Memory B cell (primary cell): ENCODE measurements around the gene DENND2A.
"Not testable (repeated sequence)": the region's sequence is repeated elsewhere in the genome, so short reads cannot be mapped to it uniquely, and the experiment has no call there.

Experiments
- ATAC-seq: fragments of 150-1000 bp; cut with Tn5 transposase; 2 replicates; pipeline ENCODE4 v1.10.0; 2021; ENCODE audit warnings: low read depth, mild to moderate bottlenecking, moderate library complexity
- DNase-seq, 2 donors: peaks; one replicate each; pipeline ENCODE4 v3.0.0; 2022; ENCODE audit warnings: low spot score in 2 of 2
- H3K27ac Mint-ChIP-seq: one replicate; pipeline ENCODE4 v1.8.0; 2022; ENCODE audit warnings: mild to moderate bottlenecking, moderate library complexity, mixed read lengths
- H3K27me3 Mint-ChIP-seq: one replicate; pipeline ENCODE4 v1.8.0; 2022; ENCODE audit warnings: mixed read lengths
- H3K36me3 Mint-ChIP-seq: one replicate; pipeline ENCODE4 v1.8.0; 2022; ENCODE audit warnings: mild to moderate bottlenecking, mixed read lengths
- H3K4me1 Mint-ChIP-seq: one replicate; pipeline ENCODE4 v1.8.0; 2022; ENCODE audit warnings: mixed read lengths
- H3K4me3 Mint-ChIP-seq: one replicate; pipeline ENCODE4 v1.8.0; 2022; ENCODE audit warnings: mild to moderate bottlenecking, moderate library complexity, mixed read lengths
- H3K9me3 Mint-ChIP-seq: one replicate; pipeline ENCODE4 v1.8.0; 2022; ENCODE audit warnings: mixed read lengths

The DENND2A gene

GRCh38 chr7:140645166-140645900 lies 4.7 kb upstream of the DENND2A start:
- Mint-ChIP-seq H3K27ac (no peak overlapping the region), H3K36me3 (peaks cover 8% of the 10 kb centered on the region), H3K27me3 (peaks cover 14% of the 10 kb centered on the region), H3K4me1 (peaks cover 13% of the 10 kb centered on the region), H3K4me3 (no peak overlapping the region), H3K9me3 (peaks cover 7% of the 10 kb centered on the region)
- no peak for DNase-seq
- ATAC-seq: no peak

GRCh38 chr7:140644761-140645160 lies 4.1 kb upstream of the DENND2A start:
- H3K27ac Mint-ChIP-seq, H3K4me3 Mint-ChIP-seq, H3K9me3 Mint-ChIP-seq, H3K36me3 Mint-ChIP-seq, DNase-seq, ATAC-seq: not testable (repeated sequence)
- peaks cover 17% of the 10 kb centered on the region for H3K27me3 Mint-ChIP-seq
- H3K4me1 Mint-ChIP-seq: peaks cover 16% of the 10 kb centered on the region

GRCh38 chr7:140643416-140643815 lies 2.8 kb upstream of the DENND2A start:
- Mint-ChIP-seq H3K27me3 (peaks cover 22% of the 10 kb centered on the region), H3K4me3 (no peak overlapping the region), H3K36me3 (peaks cover 8% of the 10 kb centered on the region), H3K9me3 (peaks cover 7% of the 10 kb centered on the region), H3K27ac (no peak overlapping the region), H3K4me1 (peaks cover 22% of the 10 kb centered on the region)
- DNase-seq (no peak), ATAC-seq (no peak)

GRCh38 chr7:140641524-140642195 lies 1.0 kb upstream of the DENND2A start:
- Mint-ChIP-seq H3K27me3 (peaks cover 30% of the 10 kb centered on the region), H3K4me3 (peak overlapping the region; percentile 67), H3K27ac (no peak overlapping the region), H3K36me3 (peaks cover 8% of the 10 kb centered on the region), H3K9me3 (peaks cover 7% of the 10 kb centered on the region), H3K4me1 (peaks cover 17% of the 10 kb centered on the region)
- no peak for ATAC-seq
- no peak for DNase-seq

- Mint-ChIP-seq H3K4me1 (peaks cover 15% of the 10 kb centered on the region), H3K27ac (no peak overlapping the region), H3K36me3 (peaks cover 8% of the 10 kb centered on the region), H3K4me3 (peak overlapping the region; percentile 84), H3K9me3 (peaks cover 7% of the 10 kb centered on the region), H3K27me3 (peaks cover 32% of the 10 kb centered on the region)
- peak in 1 of 2 donors; percentile 33 for DNase-seq
- ATAC-seq: peak; percentile 46
Observed at GRCh38 chr7:140640060-140640637, 464 bp downstream of the DENND2A start.

- peaks cover 15% of the 10 kb centered on the region for H3K4me1 Mint-ChIP-seq
- peaks cover 8% of the 10 kb centered on the region for H3K36me3 Mint-ChIP-seq
- ATAC-seq: no peak
- peaks cover 32% of the 10 kb centered on the region for H3K27me3 Mint-ChIP-seq
- DNase-seq: no peak
- peaks cover 7% of the 10 kb centered on the region for H3K9me3 Mint-ChIP-seq
- H3K27ac Mint-ChIP-seq: no peak overlapping the region
- peak overlapping the region; percentile 84 for H3K4me3 Mint-ChIP-seq
Observed at GRCh38 chr7:140639366-140640053, 1.1 kb downstream of the DENND2A start.

GRCh38 chr7:140638173-140638791 lies 2.3 kb downstream of the DENND2A start:
- Mint-ChIP-seq H3K27me3 (peaks cover 30% of the 10 kb centered on the region), H3K9me3 (peaks cover 5% of the 10 kb centered on the region), H3K36me3 (peaks cover 5% of the 10 kb centered on the region), H3K4me1 (peaks cover 15% of the 10 kb centered on the region), H3K4me3 (no peak overlapping the region), H3K27ac (no peak overlapping the region)
- no peak for ATAC-seq
- DNase-seq: no peak

GRCh38 chr7:140637400-140637799 lies 3.2 kb downstream of the DENND2A start:
- DNase-seq (no peak), ATAC-seq (no peak)
- Mint-ChIP-seq H3K36me3 (peaks cover 5% of the 10 kb centered on the region), H3K27me3 (peaks cover 31% of the 10 kb centered on the region), H3K4me3 (no peak overlapping the region), H3K9me3 (peaks cover 5% of the 10 kb centered on the region), H3K4me1 (peaks cover 15% of the 10 kb centered on the region), H3K27ac (no peak overlapping the region)

- Mint-ChIP-seq H3K9me3 (no peaks in the 10 kb centered on the region), H3K27me3 (peaks cover 25% of the 10 kb centered on the region), H3K4me1 (peaks cover 9% of the 10 kb centered on the region), H3K4me3 (no peak overlapping the region), H3K27ac (no peak overlapping the region), H3K36me3 (no peaks in the 10 kb centered on the region)
- no peak for ATAC-seq
- no peak for DNase-seq
Observed at GRCh38 chr7:140635816-140636215, 4.8 kb downstream of the DENND2A start.

GRCh38 chr7:140635345-140635744 lies 5.3 kb downstream of the DENND2A start:
- DNase-seq: no peak
- Mint-ChIP-seq H3K4me3 (no peak overlapping the region), H3K27ac (no peak overlapping the region), H3K27me3 (peaks cover 25% of the 10 kb centered on the region), H3K4me1 (peaks cover 9% of the 10 kb centered on the region), H3K36me3 (no peaks in the 10 kb centered on the region), H3K9me3 (no peaks in the 10 kb centered on the region)
- ATAC-seq: no peak

GRCh38 chr7:140631602-140632001 lies 9.0 kb downstream of the DENND2A start:
- ATAC-seq (no peak), DNase-seq (no peak)
- no peaks in the 10 kb centered on the region for H3K9me3 Mint-ChIP-seq
- H3K27me3 Mint-ChIP-seq: peaks cover 10% of the 10 kb centered on the region
- H3K4me1 Mint-ChIP-seq: no peaks in the 10 kb centered on the region
- no peak overlapping the region for H3K27ac Mint-ChIP-seq
- no peaks in the 10 kb centered on the region for H3K36me3 Mint-ChIP-seq
- H3K4me3 Mint-ChIP-seq: no peak overlapping the region

GRCh38 chr7:140631021-140631420 lies 9.6 kb downstream of the DENND2A start:
- ATAC-seq: no peak
- no peak overlapping the region for H3K4me3 Mint-ChIP-seq
- no peak for DNase-seq
- no peaks in the 10 kb centered on the region for H3K4me1 Mint-ChIP-seq
- H3K36me3 Mint-ChIP-seq: no peaks in the 10 kb centered on the region
- no peaks in the 10 kb centered on the region for H3K9me3 Mint-ChIP-seq
- H3K27ac Mint-ChIP-seq: no peak overlapping the region
- H3K27me3 Mint-ChIP-seq: peaks cover 12% of the 10 kb centered on the region

GRCh38 chr7:140625908-140626868 lies 14.4 kb downstream of the DENND2A start:
- Mint-ChIP-seq H3K4me3 (no peak overlapping the region), H3K9me3 (no peaks in the 10 kb centered on the region), H3K4me1 (peaks cover 3% of the 10 kb centered on the region), H3K36me3 (no peaks in the 10 kb centered on the region), H3K27ac (no peak overlapping the region), H3K27me3 (peaks cover 4% of the 10 kb centered on the region)
- ATAC-seq: no peak
- no peak for DNase-seq
